Measurements from ENCODE around the gene SSB. TPM values are rescaled to one million over a fixed set of nuclear protein-coding genes. Genes with fewer than 3 reads are reported as not detected.
"Not testable (repeated sequence)": the region's sequence is repeated elsewhere in the genome, so short reads cannot be mapped to it uniquely, and the experiment has no call there.

Gene SSB
- total and polyA plus RNA-seq, 2 donors from 2014 or later: 82.0 to 86.6 TPM

GRCh38 chr2:169819106-169819505 lies 20.4 kb downstream of the SSB start:
- no peak overlapping the region for H3K4me3 ChIP-seq (ENCODE audit: low read length in 3 of 3)
- no peak overlapping the region for H3K9ac ChIP-seq (ENCODE audit: low read length in 3 of 3)
- H3K4me1 ChIP-seq (ENCODE audit: control insufficient read depth in 2 of 3, insufficient read depth in 2 of 3, low read depth in 1 of 3, low read length in 3 of 3): peaks cover 0 to 9% (median 0%) of the 10 kb centered on the region in 3 donors
- no peaks in the 10 kb centered on the region for H3K9me3 ChIP-seq (ENCODE audit: control insufficient read depth in 2 of 3, insufficient read depth in 1 of 3, low read length in 3 of 3)
- H3K36me3 ChIP-seq (ENCODE audit: control insufficient read depth in 2 of 3, insufficient read depth in 3 of 3, low read length in 3 of 3): peaks cover 5 to 12% (median 9%) of the 10 kb centered on the region in 3 donors
- no peak overlapping the region for H3K27ac ChIP-seq (ENCODE audit: low read depth in 2 of 2, low read length in 2 of 2)
- DNase-seq (no peak), FAIRE-seq (no peak)
- TF ChIP-seq CTCF (IDR thresholded peaks at IDR 0.05; ENCODE audit: borderline replicate concordance, extremely low read depth, insufficient read depth): no peak
- no peaks in the 10 kb centered on the region for H3K27me3 ChIP-seq (ENCODE audit: control insufficient read depth, insufficient read depth, low read length)
- intact Hi-C loops (cut with DNase I): no loop called here

GRCh38 chr2:169820101-169820500 lies 21.4 kb downstream of the SSB start:
- H3K4me1 ChIP-seq (ENCODE audit: control insufficient read depth in 2 of 3, insufficient read depth in 2 of 3, low read depth in 1 of 3, low read length in 3 of 3): peaks cover 0 to 12% (median 0%) of the 10 kb centered on the region in 3 donors
- H3K9ac ChIP-seq (ENCODE audit: low read length in 3 of 3); H3K9me3 ChIP-seq (ENCODE audit: control insufficient read depth in 2 of 3, insufficient read depth in 1 of 3, low read length in 3 of 3); H3K36me3 ChIP-seq (ENCODE audit: control insufficient read depth in 2 of 3, insufficient read depth in 3 of 3, low read length in 3 of 3); H3K27me3 ChIP-seq (ENCODE audit: control insufficient read depth, insufficient read depth, low read length); intact Hi-C loops (cut with DNase I); FAIRE-seq; H3K27ac ChIP-seq (ENCODE audit: low read depth in 2 of 2, low read length in 2 of 2); DNase-seq; H3K4me3 ChIP-seq (ENCODE audit: low read length in 3 of 3): not testable (repeated sequence)

GRCh38 chr2:169822036-169822435 lies 23.4 kb downstream of the SSB start:
- Histone ChIP-seq H3K4me3 (ENCODE audit: low read length in 3 of 3) (no peak overlapping the region), H3K4me1 (ENCODE audit: control insufficient read depth in 2 of 3, insufficient read depth in 2 of 3, low read depth in 1 of 3, low read length in 3 of 3) (peaks cover 0 to 13% (median 0%) of the 10 kb centered on the region in 3 donors), H3K36me3 (ENCODE audit: control insufficient read depth in 2 of 3, insufficient read depth in 3 of 3, low read length in 3 of 3) (peaks cover 0 to 6% (median 3%) of the 10 kb centered on the region in 3 donors), H3K27me3 (ENCODE audit: control insufficient read depth, insufficient read depth, low read length) (no peaks in the 10 kb centered on the region), H3K9ac (ENCODE audit: low read length in 3 of 3) (no peak overlapping the region), H3K27ac (ENCODE audit: low read depth in 2 of 2, low read length in 2 of 2) (no peak overlapping the region), H3K9me3 (ENCODE audit: control insufficient read depth in 2 of 3, insufficient read depth in 1 of 3, low read length in 3 of 3) (no peaks in the 10 kb centered on the region)
- no peak for TF ChIP-seq CTCF (IDR thresholded peaks at IDR 0.05; ENCODE audit: borderline replicate concordance, extremely low read depth, insufficient read depth)
- intact Hi-C loops (cut with DNase I): no loop called here
- DNase-seq (no peak), FAIRE-seq (no peak)

- intact Hi-C loops (cut with DNase I): no loop called here
- Histone ChIP-seq H3K4me3 (ENCODE audit: low read length in 3 of 3) (no peak overlapping the region), H3K27ac (ENCODE audit: low read depth in 2 of 2, low read length in 2 of 2) (no peak overlapping the region), H3K9ac (ENCODE audit: low read length in 3 of 3) (no peak overlapping the region), H3K4me1 (ENCODE audit: control insufficient read depth in 2 of 3, insufficient read depth in 2 of 3, low read depth in 1 of 3, low read length in 3 of 3) (peaks cover 0 to 13% (median 0%) of the 10 kb centered on the region in 3 donors), H3K9me3 (ENCODE audit: control insufficient read depth in 2 of 3, insufficient read depth in 1 of 3, low read length in 3 of 3) (no peaks in the 10 kb centered on the region), H3K27me3 (ENCODE audit: control insufficient read depth, insufficient read depth, low read length) (no peaks in the 10 kb centered on the region), H3K36me3 (ENCODE audit: control insufficient read depth in 2 of 3, insufficient read depth in 3 of 3, low read length in 3 of 3) (peaks cover 0 to 5% (median 3%) of the 10 kb centered on the region in 3 donors)
- FAIRE-seq (no peak), DNase-seq (no peak)
- TF ChIP-seq CTCF (IDR thresholded peaks at IDR 0.05; ENCODE audit: borderline replicate concordance, extremely low read depth, insufficient read depth): no peak
Observed at GRCh38 chr2:169822785-169823392, 24.2 kb downstream of the SSB start.
